Thyroid gland (tissue), 4 donors: ENCODE measurements around the gene KCNAB1.

Experiments used
- CTCF ChIP-seq, 6 experiments: fragments of 200-600 bp in 3 of 6; fragments of 450-650 bp in 3 of 6; sonication (generic) in 3 of 6; IDR thresholded peaks; one replicate each; pipeline ENCODE4 v1.5.1; 2016 to 2019; ENCODE audit warnings: antibody characterized with exemption in 6 of 6, mild to moderate bottlenecking in 2 of 6, inconsistent platforms in 1 of 6, moderate library complexity in 1 of 6
- POLR2A ChIP-seq, 2 donors: fragments of 450-650 bp; IDR thresholded peaks; one replicate each; pipeline ENCODE4 v1.6.1; 2017; ENCODE audit warnings: antibody characterized with exemption in 2 of 2, mild to moderate bottlenecking in 2 of 2, moderate library complexity in 1 of 2

- TF ChIP-seq POLR2A (IDR thresholded peaks at IDR 0.05): no peak
- TF ChIP-seq CTCF (IDR thresholded peaks at IDR 0.05): no peak
Observed at GRCh38 chr3:156554515-156554841, 434.1 kb downstream of the KCNAB1 start.
